ENCODE results near the gene RRM1. TPM values are rescaled to one million over a fixed set of nuclear protein-coding genes. Genes with fewer than 3 reads are reported as not detected.

The RRM1 gene
- total RNA-seq, 3 donors from 2014 or later (not counting 1 experiment from before 2014, with no cell fraction given) = 17.0 to 37.6 (median 24.4) TPM

DNA sequence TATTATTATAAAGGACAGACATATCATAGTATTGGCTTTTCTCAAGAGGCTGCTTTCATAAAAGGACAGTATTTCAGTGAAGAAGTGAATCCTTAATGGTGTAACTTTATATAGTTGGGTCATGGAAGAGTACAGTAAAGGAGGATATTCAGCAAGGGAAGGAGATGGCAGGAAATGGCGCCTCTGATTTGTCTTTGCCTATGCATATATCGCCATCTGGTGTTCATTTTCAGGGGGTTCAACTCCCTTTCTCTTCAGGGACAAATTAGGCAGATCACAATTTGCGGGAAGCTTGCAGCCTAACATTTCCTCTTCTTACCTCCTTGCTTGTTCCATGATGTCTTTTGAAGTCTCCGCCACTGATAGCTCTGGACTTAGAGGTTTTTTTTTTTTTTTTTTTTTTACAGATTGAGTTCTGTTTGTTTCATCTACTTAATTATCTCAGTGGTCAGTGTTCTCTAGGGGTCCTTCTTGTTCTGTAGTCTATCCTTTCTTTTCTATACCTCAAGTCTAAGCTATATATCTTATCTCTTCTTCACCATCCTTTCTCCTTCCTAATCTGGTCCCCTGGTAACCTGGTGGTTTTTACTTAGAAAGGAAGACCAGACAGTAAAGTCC, 21.8 kb upstream of the RRM1 start:
- peak; percentile 79 for TF ChIP-seq CTCF (IDR thresholded peaks at IDR 0.05)
- Mint-ChIP-seq H3K27ac (peak overlapping the region; percentile 47 to 64), H3K9me3 (no peaks in the 10 kb centered on the region), H3K4me1 (peaks cover 42 to 47% of the 10 kb centered on the region in 2 donors), H3K27me3 (ENCODE audit: low read depth in 2 of 2) (no peaks in the 10 kb centered on the region), H3K36me3 (no peaks in the 10 kb centered on the region), H3K4me3 (no peak overlapping the region)
- no peak overlapping the region for H3K4me3 ChIP-seq (ENCODE audit: low read length)
- 5% methylated on average over 3 of the region's 4 CpGs for WGBS (ENCODE audit: insufficient coverage)
- intact Hi-C loops (cut with micrococcal nuclease) = loop anchor here (1.0 to 5.0 kb wide), 4 partner anchors 125 to 248 kb away; no protein-coding TSS in a partner anchor
- no peaks in the 10 kb centered on the region for H3K9me3 ChIP-seq (ENCODE audit: control insufficient read depth, insufficient read depth, low read length)
- no peaks in the 10 kb centered on the region for H3K27me3 ChIP-seq (ENCODE audit: control insufficient read depth, insufficient read depth, low read length)
- H3K4me1 ChIP-seq (ENCODE audit: control insufficient read depth, insufficient read depth, low read length) = peaks cover 6% of the 10 kb centered on the region
- ATAC-seq (peak; percentile 85 to 97 (median 91)), DNase-seq (peak in 1 of 2 donors; percentile 88)
- peak overlapping the region; percentile 19 for H3K27ac ChIP-seq (ENCODE audit: low read length)
- peaks cover 33% of the 10 kb centered on the region for H3K36me3 ChIP-seq (ENCODE audit: control insufficient read depth, insufficient read depth, low read length)

DNA sequence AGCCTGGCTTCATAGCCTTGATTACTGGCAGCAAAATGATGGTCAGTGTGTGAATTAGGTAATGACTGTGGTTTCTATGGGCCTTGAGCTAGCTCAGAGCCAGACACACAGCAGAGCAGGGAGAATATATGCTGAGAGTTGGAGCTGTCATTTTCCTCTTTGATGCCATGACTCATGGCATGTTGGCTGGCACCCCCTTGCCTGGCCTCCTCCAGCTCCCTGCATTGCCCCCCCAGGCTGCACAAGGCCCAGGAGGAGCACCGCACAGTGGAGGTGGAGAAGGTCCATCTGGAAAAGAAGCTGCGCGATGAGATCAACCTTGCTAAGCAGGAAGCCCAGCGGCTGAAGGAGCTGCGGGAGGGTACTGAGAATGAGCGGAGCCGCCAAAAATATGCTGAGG, 20.3 kb upstream of the RRM1 start:
- TF ChIP-seq CTCF (IDR thresholded peaks at IDR 0.05) = no peak
- no peak for ATAC-seq
- no peaks in the 10 kb centered on the region for H3K27me3 ChIP-seq (ENCODE audit: control insufficient read depth, insufficient read depth, low read length)
- Mint-ChIP-seq H3K36me3 (no peaks in the 10 kb centered on the region), H3K27me3 (ENCODE audit: low read depth in 2 of 2) (no peaks in the 10 kb centered on the region), H3K27ac (peak overlapping the region in 1 of 2 donors; percentile 50), H3K4me3 (no peak overlapping the region), H3K9me3 (no peaks in the 10 kb centered on the region), H3K4me1 (peaks cover 32 to 38% of the 10 kb centered on the region in 2 donors)
- intact Hi-C loops (cut with micrococcal nuclease) = loop anchor here (5.0 kb wide), 1 partner anchor 127 kb away; no protein-coding TSS in a partner anchor
- H3K27ac ChIP-seq (ENCODE audit: low read length) = no peak overlapping the region
- no peaks in the 10 kb centered on the region for H3K9me3 ChIP-seq (ENCODE audit: control insufficient read depth, insufficient read depth, low read length)
- H3K4me1 ChIP-seq (ENCODE audit: control insufficient read depth, insufficient read depth, low read length) = peaks cover 7% of the 10 kb centered on the region
- WGBS (ENCODE audit: insufficient coverage) = 98% methylated on average over 7 of the region's 7 CpGs
- H3K4me3 ChIP-seq (ENCODE audit: low read length) = no peak overlapping the region
- H3K36me3 ChIP-seq (ENCODE audit: control insufficient read depth, insufficient read depth, low read length) = peaks cover 33% of the 10 kb centered on the region
- DNase-seq = no peak

DNA sequence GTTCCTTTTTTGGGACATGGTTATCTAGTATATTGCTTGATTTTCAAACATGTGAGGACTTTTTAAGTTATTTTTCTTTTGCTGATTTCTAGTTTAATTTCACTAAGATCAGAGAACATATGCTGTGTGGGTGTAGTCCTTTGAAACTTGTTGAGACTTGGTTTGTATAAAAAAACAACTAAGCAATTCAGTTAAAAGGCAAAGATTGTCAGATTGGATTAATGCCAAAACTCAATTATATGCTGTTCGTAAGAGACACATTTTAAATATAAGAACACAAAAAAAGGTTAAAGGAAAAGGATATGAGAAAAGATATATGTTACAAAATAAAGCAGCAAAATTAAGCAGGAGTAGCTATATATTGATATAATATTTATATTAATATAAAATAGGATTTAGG, 17.8 kb upstream of the RRM1 start:
- peaks cover 7% of the 10 kb centered on the region for H3K4me1 ChIP-seq (ENCODE audit: control insufficient read depth, insufficient read depth, low read length)
- no peaks in the 10 kb centered on the region for H3K9me3 ChIP-seq (ENCODE audit: control insufficient read depth, insufficient read depth, low read length)
- Mint-ChIP-seq H3K27me3 (ENCODE audit: low read depth in 2 of 2) (no peaks in the 10 kb centered on the region), H3K4me1 (peaks cover 18 to 25% of the 10 kb centered on the region in 2 donors), H3K4me3 (no peak overlapping the region), H3K36me3 (no peaks in the 10 kb centered on the region), H3K9me3 (no peaks in the 10 kb centered on the region), H3K27ac (peak overlapping the region in 1 of 2 donors; percentile 43)
- H3K27me3 ChIP-seq (ENCODE audit: control insufficient read depth, insufficient read depth, low read length) = no peaks in the 10 kb centered on the region
- no CpG with 5 or more reads among the region's 1 CpG for WGBS (ENCODE audit: insufficient coverage)
- intact Hi-C loops (cut with micrococcal nuclease) = no loop called here
- DNase-seq (no peak), ATAC-seq (no peak)
- no peak overlapping the region for H3K4me3 ChIP-seq (ENCODE audit: low read length)
- TF ChIP-seq CTCF (IDR thresholded peaks at IDR 0.05) = no peak
- H3K36me3 ChIP-seq (ENCODE audit: control insufficient read depth, insufficient read depth, low read length) = peaks cover 36% of the 10 kb centered on the region
- H3K27ac ChIP-seq (ENCODE audit: low read length) = no peak overlapping the region

DNA sequence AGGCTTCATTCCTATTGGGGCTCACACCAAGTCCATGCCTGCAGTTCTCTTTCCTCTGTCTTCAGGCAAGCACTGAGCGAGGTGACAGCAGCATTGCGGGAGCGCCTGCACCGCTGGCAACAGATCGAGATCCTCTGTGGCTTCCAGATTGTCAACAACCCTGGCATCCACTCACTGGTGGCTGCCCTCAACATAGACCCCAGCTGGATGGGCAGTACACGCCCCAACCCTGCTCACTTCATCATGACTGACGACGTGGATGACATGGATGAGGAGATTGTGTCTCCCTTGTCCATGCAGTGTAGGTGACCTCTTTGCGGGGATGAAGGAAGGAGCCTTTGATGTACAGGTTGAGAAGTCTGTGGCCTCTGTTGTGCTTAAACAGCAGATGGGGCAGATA, 11.4 kb upstream of the RRM1 start:
- Mint-ChIP-seq H3K27me3 (ENCODE audit: low read depth in 2 of 2) (no peaks in the 10 kb centered on the region), H3K36me3 (peaks cover 21% of the 10 kb centered on the region), H3K27ac (peak overlapping the region in 1 of 2 donors; percentile 42), H3K4me3 (no peak overlapping the region), H3K9me3 (no peaks in the 10 kb centered on the region), H3K4me1 (peaks cover 20 to 29% of the 10 kb centered on the region in 2 donors)
- no peak overlapping the region for H3K27ac ChIP-seq (ENCODE audit: low read length)
- no peak for ATAC-seq
- no peak for DNase-seq
- peaks cover 18% of the 10 kb centered on the region for H3K4me1 ChIP-seq (ENCODE audit: control insufficient read depth, insufficient read depth, low read length)
- no peaks in the 10 kb centered on the region for H3K9me3 ChIP-seq (ENCODE audit: control insufficient read depth, insufficient read depth, low read length)
- intact Hi-C loops (cut with micrococcal nuclease) = no loop called here
- no peak for TF ChIP-seq CTCF (IDR thresholded peaks at IDR 0.05)
- H3K27me3 ChIP-seq (ENCODE audit: control insufficient read depth, insufficient read depth, low read length) = no peaks in the 10 kb centered on the region
- WGBS (ENCODE audit: insufficient coverage) = 96% methylated on average over 8 of the region's 9 CpGs
- no peak overlapping the region for H3K4me3 ChIP-seq (ENCODE audit: low read length)
- peaks cover 64% of the 10 kb centered on the region for H3K36me3 ChIP-seq (ENCODE audit: control insufficient read depth, insufficient read depth, low read length)
